Stimulated activated naive CD8-positive, alpha-beta T cell treated with anti-CD3 and anti-CD28 coated beads, Interleukin-15, Interleukin-2, amounts not matched to agents 100 U/mL and 50 U/mL, for 24 hours (primary cell): ENCODE measurements around the gene PRPF19.

Source experiments
- ATAC-seq: fragments of 150-1000 bp; cut with Tn5 transposase; one replicate; pipeline ENCODE4 v1.10.0; 2021
- DNase-seq: peaks from one replicate; pipeline ENCODE4 v3.0.0; 2021

The PRPF19 gene

DNA sequence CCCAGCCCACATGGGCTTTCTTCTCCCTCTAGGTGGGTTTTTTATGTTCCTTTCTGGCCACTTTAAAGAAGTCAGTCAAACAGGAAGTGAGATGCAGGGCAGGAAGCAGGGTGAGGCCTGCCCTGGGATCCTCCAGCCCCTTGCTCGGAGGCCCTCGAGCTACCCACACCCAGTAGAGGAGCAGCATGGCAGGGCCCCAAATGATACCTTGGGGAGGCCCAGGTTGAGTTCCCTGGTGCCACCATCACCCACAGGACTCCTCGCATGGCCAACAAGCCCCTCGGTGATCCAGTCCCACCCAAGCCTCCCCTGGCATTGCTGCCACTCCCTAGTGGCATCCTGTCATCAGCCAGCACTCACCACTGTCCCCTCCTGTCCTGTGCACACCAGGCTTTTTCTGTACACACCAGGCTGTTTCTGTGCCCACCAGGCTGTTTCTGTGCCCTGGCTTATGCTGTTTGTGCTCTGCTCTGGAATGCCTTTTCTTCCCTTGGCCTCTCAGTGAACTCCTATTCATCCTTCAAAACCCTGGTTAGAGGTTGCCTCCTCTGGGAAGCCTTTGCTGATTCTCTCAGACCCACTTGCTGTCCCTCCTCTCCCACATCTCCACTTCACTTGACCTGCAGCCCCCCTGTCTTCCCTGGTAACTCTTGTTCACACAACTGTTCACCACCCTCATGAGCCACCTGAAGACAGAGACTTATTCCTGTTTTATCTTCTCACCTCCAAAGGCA is 47.5 kb downstream of the PRPF19 start:
- no peak for DNase-seq
- ATAC-seq: peak; percentile 33

DNA sequence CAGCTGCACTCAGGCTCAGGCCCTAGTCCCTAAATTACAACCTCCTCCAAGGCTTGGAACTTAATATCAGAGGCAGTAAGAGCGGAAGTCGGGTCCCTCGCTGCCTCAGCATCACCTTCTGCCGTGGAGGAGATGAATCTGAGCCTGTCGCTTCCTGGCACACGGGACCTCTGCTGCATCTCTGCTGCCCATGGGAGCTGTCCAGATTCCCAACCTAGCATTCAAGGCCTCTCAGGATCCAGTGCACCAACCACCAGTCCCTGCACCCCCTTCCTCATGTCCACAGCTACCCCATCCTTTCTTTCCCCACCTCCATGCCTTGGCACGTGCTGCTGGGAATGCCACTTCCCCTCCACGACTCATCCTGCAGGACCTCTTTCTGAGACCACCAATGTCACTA is 48.1 kb downstream of the PRPF19 start:
- no peak for ATAC-seq
- no peak for DNase-seq

DNA sequence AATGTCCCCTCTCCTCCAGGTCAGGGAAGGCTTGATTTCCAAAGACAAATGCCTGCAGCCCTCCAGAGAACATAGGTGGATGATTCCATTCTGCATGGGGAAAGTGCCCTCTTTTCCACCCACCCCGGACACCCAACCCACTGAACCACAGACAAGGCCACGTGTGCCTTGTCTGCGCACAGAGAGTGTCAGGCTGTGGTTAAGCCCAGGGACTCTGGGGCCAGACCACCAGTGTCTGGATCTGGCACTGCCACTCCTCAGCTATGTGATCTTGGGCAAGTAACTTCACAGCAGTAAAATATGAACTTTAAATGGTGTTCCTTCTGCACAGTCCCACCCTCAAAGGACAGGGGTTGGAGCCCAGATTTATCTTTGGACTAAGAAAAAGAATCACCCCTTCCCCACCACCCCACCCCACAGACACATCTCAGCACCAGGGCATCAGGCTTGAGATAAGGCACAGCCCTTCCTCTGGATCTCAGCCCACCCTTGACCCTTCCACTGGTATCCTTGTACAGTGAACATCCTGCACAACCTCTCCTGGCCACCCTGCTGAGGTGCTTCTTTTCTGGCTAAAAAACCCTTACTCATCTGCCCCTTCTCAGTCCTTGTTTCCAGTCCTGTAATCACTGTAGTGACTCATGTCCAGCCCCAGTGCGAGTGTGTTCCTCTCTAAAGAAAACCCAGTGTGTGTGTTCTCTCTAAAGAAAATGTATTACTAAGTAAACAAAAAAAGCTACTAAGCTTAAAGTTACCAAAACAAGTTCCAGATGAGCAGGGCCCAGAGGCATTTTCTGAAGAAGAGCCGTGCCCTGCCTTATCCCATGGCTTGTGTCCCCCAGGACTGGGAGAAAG is 48.8 kb downstream of the PRPF19 start:
- DNase-seq: no peak
- ATAC-seq: peak; percentile 49

DNA sequence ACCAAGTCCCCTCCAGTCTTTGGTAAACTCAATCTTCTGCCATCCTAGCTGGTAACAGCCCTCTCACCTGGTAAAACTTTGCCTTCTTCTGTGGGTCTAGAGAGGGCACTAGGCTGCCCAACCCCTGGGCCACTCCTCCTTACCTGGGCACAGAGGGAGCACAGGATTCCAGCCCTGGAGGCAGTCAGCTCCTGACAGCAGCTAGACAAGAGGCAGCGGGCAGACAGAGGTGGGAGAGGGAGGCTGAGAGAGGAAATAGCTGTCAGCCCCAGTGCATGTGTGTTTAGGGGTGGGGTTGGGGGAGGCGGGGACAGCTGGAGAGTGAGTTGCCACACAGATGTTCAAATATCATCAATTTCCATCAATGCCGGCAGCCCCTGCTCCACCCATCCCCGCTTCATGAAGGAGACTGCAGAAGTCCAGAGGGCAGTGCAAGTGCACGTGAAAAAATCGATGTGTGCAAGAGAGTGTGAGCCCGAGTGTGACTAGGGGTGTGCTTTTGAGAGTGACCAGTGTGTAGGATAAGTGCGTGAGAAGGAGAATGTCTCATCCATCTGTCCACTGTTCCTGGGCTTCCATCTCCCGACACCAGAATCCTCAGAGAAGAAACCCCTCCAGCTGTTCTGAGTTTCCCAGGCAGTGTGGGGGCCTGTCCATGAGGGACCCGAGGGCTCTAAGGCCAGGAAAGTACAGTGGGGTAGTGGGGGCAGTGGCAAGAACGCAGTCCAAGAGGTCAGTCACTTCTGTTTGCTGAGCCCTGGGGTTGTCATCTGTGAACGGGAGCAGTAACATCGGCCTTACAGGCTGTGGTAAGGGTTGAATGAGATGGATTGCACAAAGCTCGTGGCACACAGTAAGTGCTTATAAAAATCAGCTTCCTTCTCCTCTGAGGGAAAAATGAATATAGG is 50.4 kb downstream of the PRPF19 start, which contains the start of gene PTGDR2:
TSS of gene PTGDR2 (minus strand) at position 225 of the 908 bp plus-strand sequence. CDS start 2,228 bp downstream, outside the sequence.
- no peak for ATAC-seq
- no peak for DNase-seq

DNA sequence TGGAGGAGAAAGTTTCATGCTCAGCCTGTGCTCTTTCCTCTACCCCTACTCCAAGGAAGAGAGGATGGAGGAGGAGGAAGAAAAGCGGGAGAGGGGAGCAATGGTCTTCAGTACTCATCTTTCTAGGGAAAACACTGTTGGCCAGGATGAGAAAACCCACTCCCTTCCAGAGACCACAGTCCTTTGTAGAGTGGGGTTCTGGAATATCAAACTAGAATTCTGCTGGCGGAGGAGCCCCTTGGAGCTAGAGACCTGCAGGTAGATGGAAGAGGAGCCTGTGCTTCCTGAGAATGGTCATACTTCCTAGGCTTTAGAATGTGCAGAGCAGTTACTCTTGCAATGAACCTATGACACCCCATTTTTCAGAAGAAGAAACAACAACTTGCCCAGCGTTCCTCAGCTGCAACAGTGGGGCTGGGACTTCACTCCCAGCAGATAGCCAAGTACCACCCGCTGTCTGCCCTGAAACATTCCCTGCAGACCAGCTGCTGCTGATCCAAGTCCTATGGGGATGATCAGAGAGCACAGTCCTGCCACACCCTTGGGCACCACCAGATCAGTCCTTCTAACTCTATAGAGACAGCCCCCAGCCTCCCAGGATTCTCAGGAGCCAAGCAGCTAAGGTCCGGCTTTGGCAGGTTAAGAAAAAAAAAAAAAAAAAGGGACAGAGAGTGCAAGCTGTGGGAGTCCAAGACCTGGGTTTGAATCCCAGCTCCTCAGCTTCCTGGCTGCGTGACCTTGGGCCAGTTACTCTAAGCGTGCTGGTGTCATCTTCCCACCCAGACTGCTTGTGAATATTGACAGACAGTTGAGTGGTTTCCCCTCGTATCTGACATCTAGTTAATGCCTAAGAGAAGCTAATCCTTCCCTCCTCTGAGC is 51.3 kb downstream of the PRPF19 start:
- ATAC-seq (no peak), DNase-seq (no peak)

DNA sequence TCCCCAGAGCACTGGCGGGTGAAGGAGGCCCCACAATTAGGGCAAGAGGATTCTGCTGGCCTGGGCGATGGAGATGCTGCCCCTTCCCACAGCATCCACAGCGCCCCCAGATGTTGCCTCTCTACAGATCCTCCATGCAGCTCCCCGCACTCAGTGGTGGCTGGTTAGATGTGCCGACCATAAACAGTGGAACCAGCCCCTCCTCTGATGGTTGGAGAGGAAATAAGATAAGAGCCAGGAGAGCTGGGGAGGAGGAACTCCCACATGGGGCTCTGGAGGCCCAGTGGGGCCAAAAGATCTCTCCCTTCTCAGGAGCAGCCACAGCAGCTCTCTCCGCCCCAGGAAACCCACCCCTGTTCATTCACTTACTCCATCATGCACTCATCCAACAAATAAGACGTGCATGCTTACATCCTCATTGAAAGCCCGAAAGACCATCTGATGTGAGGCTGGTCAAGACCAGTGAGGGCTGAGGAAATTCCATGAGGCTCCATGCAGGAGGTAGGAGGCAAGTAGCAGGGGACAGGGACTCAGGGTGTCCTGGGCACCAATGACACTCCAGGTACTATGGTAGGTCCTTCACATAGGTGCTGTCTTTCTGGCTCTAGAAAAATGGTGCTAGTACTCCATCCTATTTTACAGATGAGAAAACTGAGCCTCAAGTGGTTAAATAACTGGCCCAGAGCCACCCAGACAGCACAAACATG is 52.1 kb downstream of the PRPF19 start:
- DNase-seq (no peak), ATAC-seq (no peak)

DNA sequence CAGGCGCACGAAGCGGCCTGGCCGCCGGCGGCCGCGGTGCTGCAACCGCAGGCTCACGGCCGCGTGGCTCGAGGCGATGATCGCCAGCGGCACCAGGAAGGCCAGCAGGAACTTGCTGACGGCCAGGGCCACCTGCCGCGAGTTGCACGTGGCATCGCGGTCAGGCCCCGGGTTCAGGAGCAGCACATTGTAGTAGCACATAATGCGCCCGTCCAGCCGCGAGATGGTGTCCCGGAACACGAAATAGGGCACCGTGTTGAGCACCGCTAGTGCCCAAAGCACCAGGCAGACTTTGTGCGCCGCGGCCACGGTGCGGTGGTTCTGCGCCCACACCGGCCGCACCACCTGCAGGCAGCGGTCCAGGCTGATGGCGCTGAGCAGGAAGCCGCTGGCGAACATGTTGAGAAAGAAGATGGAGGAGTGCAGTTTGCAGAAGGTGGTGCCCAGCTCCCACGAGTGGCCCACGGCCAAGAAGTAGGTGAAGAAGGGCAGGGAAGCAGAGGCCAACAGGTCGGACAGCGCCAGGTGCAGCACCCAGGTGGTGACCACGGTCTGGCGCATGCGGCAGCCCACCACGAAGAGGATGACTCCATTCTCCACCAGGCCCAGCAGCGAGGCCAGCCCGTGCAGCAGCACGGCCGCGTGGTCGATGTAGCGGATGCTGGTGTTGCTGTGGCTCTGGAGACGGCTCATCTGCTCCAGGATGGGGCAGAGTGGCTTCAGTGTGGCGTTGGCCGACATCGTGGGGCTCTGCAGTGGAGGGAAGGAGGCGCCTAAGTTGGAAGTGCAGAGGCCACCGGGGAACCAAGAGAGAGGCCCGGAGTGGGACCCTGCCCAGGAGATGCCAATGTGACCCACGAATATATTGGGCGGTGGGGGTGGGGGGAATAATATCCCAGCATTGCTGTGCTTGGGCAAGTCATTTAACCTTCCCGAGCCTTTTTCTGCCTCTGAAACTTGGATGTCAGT is 53.1 kb downstream of the PRPF19 start:
- DNase-seq (no peak), ATAC-seq (no peak)

DNA sequence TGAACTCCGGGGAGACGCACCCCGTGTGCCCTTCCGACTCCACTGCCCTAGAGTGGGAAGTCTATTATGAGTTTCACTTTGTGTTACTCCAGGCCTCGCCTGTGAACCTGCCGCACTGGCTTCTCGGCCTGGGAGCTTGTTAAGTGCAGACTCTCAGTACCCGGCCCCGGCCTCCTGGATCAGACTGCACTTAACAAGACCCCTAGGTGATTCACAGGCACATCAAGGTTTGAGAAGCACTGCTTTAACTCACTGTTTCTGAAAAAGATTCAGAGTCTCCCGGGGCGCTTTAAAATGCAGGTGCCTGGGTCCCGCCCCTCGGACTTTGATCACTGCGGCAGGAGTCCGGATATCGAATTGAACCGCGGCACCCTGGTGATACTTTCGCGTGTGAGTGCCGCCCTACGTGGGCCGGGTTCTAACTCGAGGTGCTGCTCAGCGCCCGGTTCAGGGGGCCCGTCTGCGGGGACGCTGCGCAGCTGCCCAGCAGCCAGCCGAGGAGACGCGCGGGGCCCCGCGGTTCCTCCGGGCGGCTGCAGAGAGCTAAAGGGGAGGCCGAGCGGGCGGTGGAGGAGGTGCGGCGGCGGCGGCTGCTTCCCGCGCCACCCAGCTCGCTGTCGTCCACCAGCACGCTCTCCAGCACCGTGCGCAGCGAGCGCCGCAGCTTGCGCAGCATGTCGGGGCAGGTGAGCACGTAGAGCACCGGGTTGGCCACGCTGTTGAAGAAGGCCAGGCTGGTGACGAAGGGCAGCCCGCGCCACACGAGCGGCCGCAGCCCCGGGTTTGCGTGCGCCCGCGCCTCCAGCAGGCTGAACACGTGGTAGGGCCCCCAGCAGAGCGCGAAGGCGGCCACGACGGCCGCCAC is 54.0 kb downstream of the PRPF19 start:
- ATAC-seq: no peak
- DNase-seq: no peak

DNA sequence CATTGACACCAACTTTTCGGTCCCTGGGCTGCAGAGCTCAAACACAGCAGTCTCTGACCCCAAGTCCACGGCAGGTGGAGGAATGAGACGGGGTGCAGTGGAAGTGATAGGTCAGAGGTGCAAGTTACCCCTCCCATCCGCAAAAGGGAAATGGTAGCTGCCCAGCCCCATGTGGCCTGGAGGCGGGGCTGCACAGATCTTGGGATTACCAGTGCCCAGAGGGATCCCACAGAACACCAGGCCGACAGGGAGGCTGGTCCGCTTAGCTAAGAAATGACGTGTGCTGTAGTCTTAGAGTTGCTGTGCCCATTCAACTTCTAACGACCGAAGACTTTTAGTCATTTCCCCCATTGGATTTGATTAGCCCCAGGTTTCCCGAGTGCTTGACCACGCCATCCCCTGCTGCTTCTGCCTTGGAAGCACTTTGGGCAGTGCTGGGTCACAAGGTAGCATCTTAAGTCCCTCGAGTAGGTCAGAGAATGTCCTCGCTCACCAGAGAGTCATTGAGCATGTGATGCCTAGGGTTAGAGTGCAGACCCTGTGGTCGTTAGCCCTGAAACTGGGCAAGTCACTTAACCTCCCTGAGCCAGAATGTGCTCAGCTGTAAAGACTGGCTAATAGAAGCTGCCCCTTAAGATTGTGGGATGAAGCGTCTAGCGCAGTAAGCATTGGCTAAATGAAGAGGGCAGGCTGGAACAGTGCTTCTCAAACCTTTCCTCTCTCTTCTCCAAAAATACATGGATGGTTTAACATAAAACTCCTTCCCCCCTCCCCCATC is 54.9 kb downstream of the PRPF19 start:
- DNase-seq: no peak
- ATAC-seq: no peak

DNA sequence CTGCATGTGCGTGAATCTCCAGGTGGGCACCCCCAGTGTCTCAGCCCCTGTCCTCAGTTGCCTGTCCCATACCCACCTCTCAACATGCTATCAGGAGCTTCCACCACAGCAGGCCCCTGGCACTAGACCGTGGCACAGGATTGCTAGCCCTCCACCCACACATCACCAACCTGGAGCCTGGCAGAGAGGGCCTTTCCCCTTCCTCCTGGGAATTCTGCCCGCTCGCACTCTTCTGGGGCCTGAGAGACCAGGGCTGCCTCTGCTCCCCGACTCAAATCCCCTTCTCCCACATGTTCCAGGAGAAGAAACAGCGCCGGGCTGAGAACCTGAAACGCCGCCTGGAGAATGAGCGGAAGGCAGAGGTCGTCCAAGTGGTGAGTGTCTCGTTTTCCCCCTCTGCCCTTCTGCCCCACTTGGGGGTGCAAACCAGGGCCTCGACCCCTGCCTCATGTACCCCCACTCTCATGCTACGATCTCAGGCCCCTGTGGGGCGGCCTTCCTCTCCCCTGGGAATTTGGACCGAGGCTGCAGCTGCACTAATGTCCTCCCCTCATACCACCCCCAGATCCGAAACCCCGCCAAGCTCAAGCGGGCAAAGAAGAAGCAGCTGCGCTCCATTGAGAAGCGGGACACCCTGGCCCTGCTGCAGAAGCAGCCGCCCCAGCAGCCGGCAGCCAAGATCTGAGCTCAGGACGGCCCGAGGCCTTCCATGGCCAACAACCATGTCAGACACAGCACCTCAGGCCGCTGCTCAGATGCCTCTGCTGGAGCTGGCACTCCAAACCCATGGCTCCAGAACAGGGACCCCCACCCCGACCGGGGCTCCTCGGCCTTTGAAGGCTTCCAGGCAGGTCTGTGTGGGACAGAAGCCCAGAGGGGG is 56.5 kb downstream of the PRPF19 start:
- DNase-seq: no peak
- no peak for ATAC-seq

DNA sequence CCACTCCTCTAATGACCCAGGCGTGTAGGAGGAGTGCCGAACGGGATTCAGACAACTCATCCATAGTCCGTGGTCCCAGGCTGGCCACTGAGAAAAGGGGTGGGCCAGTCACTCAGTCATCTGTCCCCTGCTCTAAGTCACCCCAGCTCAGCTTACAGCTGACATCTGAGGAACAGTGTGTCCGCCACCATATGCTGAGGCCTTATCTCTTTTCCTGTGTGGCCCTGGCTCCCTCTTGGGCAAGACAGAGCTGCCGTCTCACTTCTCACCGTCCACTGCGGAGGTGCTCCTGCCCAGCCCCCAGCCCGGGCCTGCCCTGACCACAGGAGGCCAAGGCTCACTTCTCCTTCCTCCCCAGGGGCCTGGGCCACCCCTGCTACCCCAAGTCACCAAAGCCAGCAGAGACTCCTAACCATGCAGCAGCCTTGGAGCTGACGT is 57.7 kb downstream of the PRPF19 start:
- DNase-seq (no peak), ATAC-seq (no peak)

DNA sequence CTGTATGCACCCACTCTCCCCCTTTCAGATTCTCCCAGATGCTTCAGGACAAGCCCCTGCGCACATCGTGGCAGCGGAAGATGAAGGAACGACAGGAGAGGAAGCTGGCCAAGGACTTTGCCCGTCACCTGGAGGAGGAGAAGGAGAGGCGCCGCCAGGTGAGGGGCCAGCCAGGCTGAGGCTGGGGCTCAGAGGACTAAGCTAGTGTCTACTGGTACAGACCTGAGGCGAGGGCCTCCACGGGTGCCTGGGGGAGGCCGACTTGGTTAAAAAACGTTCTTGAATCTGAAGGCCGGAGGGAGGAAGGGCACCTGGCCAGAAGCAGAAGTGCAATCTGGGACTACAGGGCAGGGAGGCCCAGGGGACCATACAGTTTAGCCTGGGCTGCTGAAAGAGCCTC is 58.5 kb downstream of the PRPF19 start:
- DNase-seq: no peak
- ATAC-seq: no peak

DNA sequence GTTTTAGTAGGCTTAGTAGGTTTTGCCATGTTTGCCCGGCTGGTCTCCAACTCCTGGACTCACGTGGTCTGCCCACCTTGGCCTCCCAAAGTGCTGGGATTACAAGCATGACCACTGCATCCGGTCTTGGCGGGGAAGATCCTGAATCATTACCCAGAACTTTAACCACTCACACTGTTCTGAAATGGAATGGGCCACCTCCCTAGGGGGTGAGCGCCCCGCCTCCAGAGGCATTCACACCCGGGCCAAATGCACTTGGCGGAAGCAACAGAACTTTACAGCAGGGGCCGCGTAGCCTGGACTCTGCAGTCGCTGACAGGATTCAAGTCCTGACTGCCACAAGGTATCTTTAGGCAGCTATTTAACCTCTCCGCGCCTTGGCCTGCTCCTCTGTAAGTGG is 59.1 kb downstream of the PRPF19 start:
- ATAC-seq (no peak), DNase-seq (no peak)

DNA sequence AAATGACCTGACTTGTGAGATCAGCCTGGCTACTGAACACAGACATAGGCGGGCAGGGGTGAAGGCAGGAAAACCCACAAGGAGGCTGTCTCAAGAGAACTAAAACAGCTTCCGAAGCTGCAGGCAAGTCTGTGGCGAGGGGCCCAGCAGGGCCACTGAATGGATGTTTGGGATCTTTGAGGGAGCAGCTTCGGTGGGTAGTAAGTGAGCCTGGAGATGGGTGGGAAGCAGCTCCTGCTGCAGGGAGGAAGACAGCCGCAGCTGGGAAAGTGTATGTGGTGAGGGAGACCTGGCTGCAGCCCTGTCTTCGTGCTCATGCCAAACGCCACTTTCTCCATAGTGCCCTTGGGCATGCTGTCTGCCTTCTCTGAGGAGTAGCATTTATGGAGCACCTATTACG is 61.0 kb downstream of the PRPF19 start:
- DNase-seq: no peak
- ATAC-seq: no peak

DNA sequence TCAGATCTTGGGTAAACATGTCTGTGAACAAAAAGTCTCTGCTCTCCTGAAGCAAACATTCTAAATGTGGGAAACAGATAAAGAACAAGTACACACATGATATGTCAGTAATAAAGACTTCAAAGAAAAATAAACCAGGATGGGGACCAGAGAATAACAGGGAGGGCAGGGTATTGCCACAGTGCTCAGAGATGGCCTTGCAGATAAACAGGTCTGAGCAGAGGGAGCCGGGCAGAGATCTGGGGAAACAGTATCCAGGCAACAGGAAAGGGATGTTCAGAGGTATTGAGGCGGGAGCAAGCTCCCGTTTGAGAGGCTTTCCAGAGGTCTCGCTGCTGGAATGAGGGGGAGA is 61.5 kb downstream of the PRPF19 start:
- ATAC-seq: no peak
- no peak for DNase-seq

DNA sequence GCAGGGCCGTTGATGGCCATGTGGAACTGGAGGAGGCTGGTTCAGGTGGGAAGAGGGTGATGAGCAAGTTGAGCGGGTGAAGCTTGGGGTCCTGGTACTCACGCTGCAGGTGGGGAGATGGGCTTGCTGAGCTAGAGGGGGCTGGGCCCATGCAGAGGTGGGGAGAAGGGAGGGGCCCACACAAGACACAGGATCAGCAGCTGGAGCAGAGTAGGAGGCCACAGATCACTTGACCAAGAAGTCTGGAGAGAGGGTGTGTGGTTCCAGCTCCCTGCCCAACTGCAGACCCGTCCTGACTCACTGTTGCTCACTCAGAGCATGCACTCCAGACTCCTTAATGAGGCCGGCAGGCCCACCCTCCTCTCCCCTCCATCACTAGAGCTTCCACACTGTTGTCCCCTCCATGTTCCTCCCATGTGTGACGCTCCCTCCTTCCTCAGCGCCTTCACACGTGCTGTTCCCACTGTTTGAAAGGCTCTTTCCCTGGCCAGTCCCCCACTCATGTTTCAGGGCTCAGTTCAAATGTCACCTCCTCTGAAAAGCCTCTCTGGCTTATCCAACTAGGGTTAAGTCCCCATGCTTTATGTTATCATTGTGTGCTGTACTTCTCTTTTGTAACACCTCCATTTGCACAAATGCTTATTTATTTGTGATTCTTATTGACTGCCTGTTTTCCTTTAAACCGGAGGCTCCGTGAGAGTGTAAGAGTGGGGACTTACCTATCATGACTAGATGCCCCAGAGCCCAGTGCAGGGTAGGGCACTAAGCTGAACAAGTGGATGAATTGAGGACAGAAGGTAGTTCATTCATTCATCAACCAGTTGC is 62.1 kb downstream of the PRPF19 start:
- DNase-seq (no peak), ATAC-seq (no peak)
